Neural progenitor cell (in vitro differentiated cells): ENCODE measurements around the gene USP36. TPM values are rescaled to one million over a fixed set of nuclear protein-coding genes. Genes with fewer than 3 reads are reported as not detected.
A peak's percentile ranks its signal among the peaks of the same experiment; 100 is the strongest.
"Not testable (repeated sequence)": the region's sequence is repeated elsewhere in the genome, so short reads cannot be mapped to it uniquely, and the experiment has no call there.

ENCODE experiments used
- DNase-seq: peaks from one replicate; pipeline ENCODE4 v3.0.0-alpha.2; 2016; ENCODE audit warnings: low spot score
- H2AFZ ChIP-seq: fragments of 200-600 bp; sonication (generic); replicated peaks from 2 replicates; pipeline ENCODE4 v1.6.1; 2016; ENCODE audit warnings: antibody characterized with exemption
- H3F3A ChIP-seq: fragments of 200-600 bp; sonication (generic); 2 replicates; pipeline ENCODE4 v1.6.1; 2016; ENCODE audit warnings: antibody characterized with exemption, low read depth
- H3K27ac ChIP-seq: fragments of 200-600 bp; sonication (generic); 2 replicates; pipeline ENCODE4 v1.5.1; 2016; ENCODE audit warnings: mild to moderate bottlenecking
- H3K27me3 ChIP-seq: fragments of 200-600 bp; sonication (generic); 2 replicates; pipeline ENCODE4 v1.6.1; 2016; ENCODE audit warnings: mild to moderate bottlenecking, moderate library complexity
- H3K36me3 ChIP-seq: fragments of 200-600 bp; sonication (generic); 2 replicates; pipeline ENCODE4 v1.5.1; 2016
- H3K4me1 ChIP-seq: fragments of 200-600 bp; sonication (generic); 2 replicates; pipeline ENCODE4 v1.6.1; 2016; ENCODE audit warnings: mixed run types
- H3K4me2 ChIP-seq: fragments of 200-600 bp; sonication (generic); 2 replicates; pipeline ENCODE4 v1.6.1; 2016
- H3K4me3 ChIP-seq: fragments of 200-600 bp; sonication (generic); 2 replicates; pipeline ENCODE4 v1.5.1; 2016
- H3K79me2 ChIP-seq: fragments of 200-600 bp; sonication (generic); 2 replicates; pipeline ENCODE4 v1.6.1; 2016; ENCODE audit warnings: low read depth
- H3K9ac ChIP-seq: fragments of 200-600 bp; sonication (generic); 2 replicates; pipeline ENCODE4 v1.6.1; 2016
- H3K9me3 ChIP-seq: fragments of 200-600 bp; sonication (generic); 2 replicates; pipeline ENCODE4 v1.5.1; 2016; ENCODE audit warnings: low read depth
- H4K20me1 ChIP-seq: fragments of 200-600 bp; sonication (generic); 2 replicates; pipeline ENCODE4 v1.6.1; 2016; ENCODE audit warnings: low read depth
- H3K27ac Mint-ChIP-seq: 3 replicates; pipeline ENCODE4 v1.8.0; 2021; ENCODE audit warnings: mixed read lengths
- H3K27me3 Mint-ChIP-seq: 2 replicates; pipeline ENCODE4 v1.8.0; 2022; ENCODE audit warnings: low read depth, mild to moderate bottlenecking, inconsistent platforms, moderate library complexity, mixed read lengths; ENCODE audit not compliant: insufficient read depth
- H3K36me3 Mint-ChIP-seq: 3 replicates; pipeline ENCODE4 v1.8.0; 2021; ENCODE audit warnings: mixed read lengths
- H3K4me1 Mint-ChIP-seq: 3 replicates; pipeline ENCODE4 v1.8.0; 2021; ENCODE audit warnings: mixed read lengths
- H3K4me3 Mint-ChIP-seq: 3 replicates; pipeline ENCODE4 v1.8.0; 2021; ENCODE audit warnings: mild to moderate bottlenecking, moderate library complexity, mixed read lengths
- H3K9me3 Mint-ChIP-seq: 3 replicates; pipeline ENCODE4 v1.8.0; 2020; ENCODE audit warnings: mixed read lengths
- EZH2 ChIP-seq: fragments of 200-600 bp; sonication (generic); IDR thresholded peaks from 2 replicates; pipeline ENCODE4 v1.6.1; 2017; ENCODE audit warnings: antibody characterized with exemption, mild to moderate bottlenecking, moderate library complexity
- EZH2phosphoT487 ChIP-seq: fragments of 200-600 bp; sonication (generic); IDR thresholded peaks from 2 replicates; pipeline ENCODE4 v1.6.1; 2017; ENCODE audit warnings: antibody characterized with exemption
- total RNA-seq: library from RNA; depleted of rRNA; stranded (reverse); fragments of >200 nt; gene quantifications from 2 replicates; pipeline ENCODE4 v1.2.3, GENCODE V29; 2015; ENCODE audit warnings: low replicate concordance
- TF ChIP-seq, protein P1 (sequence below): fragments of 200-600 bp; sonication (generic); IDR thresholded peaks from 2 replicates; pipeline ENCODE4 v1.5.1; 2017; ENCODE audit warnings: antibody characterized with exemption, mild to moderate bottlenecking

USP36 gene
- total RNA-seq: 16.6 and 20.4 TPM in 2 replicates

DNA sequence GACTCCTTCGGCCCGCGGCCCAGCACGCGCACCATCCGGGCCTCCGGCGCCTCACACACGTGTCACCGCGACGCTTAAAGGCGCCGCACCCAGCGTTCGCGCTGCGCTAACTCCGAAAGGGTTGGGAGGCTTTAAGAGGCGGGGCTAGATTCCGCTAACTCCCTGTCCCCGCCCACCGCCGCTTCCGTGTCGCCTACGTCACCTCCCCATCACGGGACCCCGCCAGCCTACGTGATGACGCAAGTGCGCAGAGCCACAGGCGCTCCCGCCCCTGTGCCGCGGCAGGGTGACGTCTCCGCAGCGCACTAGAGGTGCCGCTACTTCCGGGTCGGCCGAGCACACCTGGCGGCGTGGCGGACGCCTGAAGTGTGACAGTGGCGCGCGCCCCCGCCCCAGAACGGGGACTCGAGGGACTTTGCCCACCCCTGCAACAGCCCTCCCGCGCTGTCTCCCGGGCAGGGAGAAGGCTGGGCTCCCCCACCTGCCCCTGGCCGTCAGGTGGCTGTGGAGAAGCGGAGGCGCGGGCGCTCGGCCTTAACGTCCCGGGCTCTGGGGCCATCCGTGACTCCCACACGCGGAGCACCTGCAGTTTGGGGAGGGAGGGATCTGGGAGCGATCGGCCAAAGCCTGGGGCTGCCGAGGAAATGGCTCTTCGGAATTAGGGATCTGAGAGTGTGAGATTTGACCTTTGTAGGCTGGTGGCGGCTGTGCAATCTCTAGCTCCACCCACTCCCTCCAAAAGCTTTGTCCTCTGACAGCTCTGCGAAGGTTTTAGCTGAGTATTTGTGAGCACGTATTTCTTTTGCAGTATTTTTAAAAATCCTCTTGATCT lies at the start of gene USP36:
Gene USP36, minus strand, starts transcription at position 35 of the 832 bp plus-strand sequence. CDS start 4,451 bp downstream, outside the sequence.
- Histone ChIP-seq H3K4me2 (peak within 1 kb of the TSS; percentile 93), H3K27me3 (no peaks in the 10 kb centered on the region), H3K4me3 (peak within 1 kb of the TSS; percentile 77), H4K20me1 (peaks cover 17% of the 10 kb centered on the region), H3K9ac (peak within 1 kb of the TSS; percentile 87), H2AFZ (peak within 1 kb of the TSS; percentile 93), H3K36me3 (no peaks in the 10 kb centered on the region), H3K9me3 (no peaks in the 10 kb centered on the region), H3K4me1 (peaks cover 8% of the 10 kb centered on the region), H3F3A (peaks cover 12% of the 10 kb centered on the region), H3K27ac (peak within 1 kb of the TSS; percentile 89), H3K79me2 (peaks cover 34% of the 10 kb centered on the region)
- H3K4me1 Mint-ChIP-seq: peaks cover 26% of the 10 kb centered on the region
- H3K27me3 Mint-ChIP-seq: peaks cover 2% of the 10 kb centered on the region
- peak within 1 kb of the TSS; percentile 78 for H3K27ac Mint-ChIP-seq
- H3K36me3 Mint-ChIP-seq: peaks cover 11% of the 10 kb centered on the region
- no peaks in the 10 kb centered on the region for H3K9me3 Mint-ChIP-seq
- no peak for TF ChIP-seq EZH2
- no peak for TF ChIP-seq EZH2phosphoT487
- TF ChIP-seq, protein P1, sequence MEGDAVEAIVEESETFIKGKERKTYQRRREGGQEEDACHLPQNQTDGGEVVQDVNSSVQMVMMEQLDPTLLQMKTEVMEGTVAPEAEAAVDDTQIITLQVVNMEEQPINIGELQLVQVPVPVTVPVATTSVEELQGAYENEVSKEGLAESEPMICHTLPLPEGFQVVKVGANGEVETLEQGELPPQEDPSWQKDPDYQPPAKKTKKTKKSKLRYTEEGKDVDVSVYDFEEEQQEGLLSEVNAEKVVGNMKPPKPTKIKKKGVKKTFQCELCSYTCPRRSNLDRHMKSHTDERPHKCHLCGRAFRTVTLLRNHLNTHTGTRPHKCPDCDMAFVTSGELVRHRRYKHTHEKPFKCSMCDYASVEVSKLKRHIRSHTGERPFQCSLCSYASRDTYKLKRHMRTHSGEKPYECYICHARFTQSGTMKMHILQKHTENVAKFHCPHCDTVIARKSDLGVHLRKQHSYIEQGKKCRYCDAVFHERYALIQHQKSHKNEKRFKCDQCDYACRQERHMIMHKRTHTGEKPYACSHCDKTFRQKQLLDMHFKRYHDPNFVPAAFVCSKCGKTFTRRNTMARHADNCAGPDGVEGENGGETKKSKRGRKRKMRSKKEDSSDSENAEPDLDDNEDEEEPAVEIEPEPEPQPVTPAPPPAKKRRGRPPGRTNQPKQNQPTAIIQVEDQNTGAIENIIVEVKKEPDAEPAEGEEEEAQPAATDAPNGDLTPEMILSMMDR: no peak
- H3K4me3 Mint-ChIP-seq: peak within 1 kb of the TSS; percentile 93
- peak; percentile 100 for DNase-seq

DNA sequence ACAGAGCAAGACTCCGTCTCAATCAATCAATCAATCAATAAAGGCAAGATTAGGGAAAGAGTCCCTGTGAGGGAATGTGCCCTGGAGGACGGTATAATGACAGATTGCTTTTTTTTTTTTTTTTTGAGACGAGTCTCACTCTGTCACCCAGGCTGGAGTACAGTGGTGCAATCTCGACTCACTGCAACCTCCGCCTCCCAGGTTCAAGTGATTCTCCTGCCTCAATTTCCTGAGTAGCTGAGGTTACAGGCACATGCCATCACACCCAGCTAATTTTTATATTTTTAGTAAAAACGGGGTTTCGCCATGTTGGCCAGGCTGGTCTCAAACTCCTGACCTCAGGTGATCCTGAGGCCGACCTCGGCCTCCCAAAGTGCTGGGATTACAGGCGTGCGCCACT lies 49.5 kb upstream of the USP36 start:
- peaks cover 49% of the 10 kb centered on the region for H3K4me1 Mint-ChIP-seq
- not testable (repeated sequence) for H3K36me3 ChIP-seq, H3K4me3 Mint-ChIP-seq, H3K9me3 ChIP-seq, H3F3A ChIP-seq, H3K4me1 ChIP-seq, H3K4me2 ChIP-seq, H3K9ac ChIP-seq, H3K27me3 ChIP-seq, H3K27me3 Mint-ChIP-seq, DNase-seq, H3K4me3 ChIP-seq, H2AFZ ChIP-seq, H3K36me3 Mint-ChIP-seq, H3K27ac ChIP-seq, H3K9me3 Mint-ChIP-seq, H3K27ac Mint-ChIP-seq
- Histone ChIP-seq H3K79me2 (peaks cover 14% of the 10 kb centered on the region), H4K20me1 (peaks cover 46% of the 10 kb centered on the region)

- H3K9ac ChIP-seq: no peak overlapping the region
- no peak overlapping the region for H3K27ac Mint-ChIP-seq
- H3K4me1 Mint-ChIP-seq: peaks cover 51% of the 10 kb centered on the region
Measured at GRCh38 chr17:78889531-78889930, 48.9 kb upstream of the USP36 start.

More at GRCh38 chr17:78889531-78889930, 48.9 kb upstream of the USP36 start:
- DNase-seq: no peak
- no peak overlapping the region for H3K27ac ChIP-seq
- peaks cover 9% of the 10 kb centered on the region for H3K79me2 ChIP-seq
- peaks cover 45% of the 10 kb centered on the region for H4K20me1 ChIP-seq
- H3K4me3 ChIP-seq: no peak overlapping the region
- no peak overlapping the region for H2AFZ ChIP-seq
- H3K36me3 ChIP-seq: no peaks in the 10 kb centered on the region
- Mint-ChIP-seq H3K4me3 (no peak overlapping the region), H3K9me3 (no peaks in the 10 kb centered on the region), H3K36me3 (peaks cover 3% of the 10 kb centered on the region), H3K27me3 (peaks cover 2% of the 10 kb centered on the region)
- TF ChIP-seq EZH2phosphoT487 (no peak), EZH2 (no peak)
- TF ChIP-seq, protein P1: no peak
- peaks cover 4% of the 10 kb centered on the region for H3K4me1 ChIP-seq
- no peaks in the 10 kb centered on the region for H3K9me3 ChIP-seq
- no peak overlapping the region for H3K4me2 ChIP-seq
- H3F3A ChIP-seq: peaks cover 5% of the 10 kb centered on the region
- H3K27me3 ChIP-seq: no peaks in the 10 kb centered on the region
